OCI-LY7 (cell line): ENCODE measurements around the gene NKX6-2.

ENCODE experiments used
- CTCF ChIP-seq: fragments of 200-600 bp; sonication (generic); conservative IDR thresholded peaks from 2 replicates; pipeline ENCODE4 v1.5.1; 2014; ENCODE audit warnings: mild to moderate bottlenecking, antibody characterized with exemption, low read length, moderate library complexity, mixed read lengths
- EZH2phosphoT487 ChIP-seq: fragments of 200-600 bp; sonication (generic); IDR thresholded peaks from 2 replicates; pipeline ENCODE4 v1.6.1; 2018; ENCODE audit warnings: low read depth, borderline replicate concordance, mild to moderate bottlenecking, mixed run types, antibody characterized with exemption, low read length, moderate library complexity, mixed read lengths

DNA sequence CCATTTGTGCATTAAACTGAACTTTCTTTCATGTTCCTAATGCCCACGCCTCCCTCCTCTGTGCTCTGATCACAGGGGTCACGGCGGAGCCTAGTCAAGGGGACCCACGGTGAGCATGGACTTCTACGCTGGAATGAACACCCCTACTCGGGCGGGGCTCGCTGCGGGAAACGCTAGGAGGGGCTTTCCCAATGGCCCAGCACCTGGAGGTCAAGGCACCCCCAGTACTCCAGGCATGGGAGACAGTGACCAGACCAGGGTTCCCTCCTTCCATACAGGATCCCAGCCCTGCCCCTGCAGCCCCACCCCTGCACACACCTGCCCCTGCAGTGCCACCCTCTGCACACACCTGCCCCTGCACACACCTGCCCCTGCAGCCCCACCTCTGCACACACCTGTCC, 27.1 kb upstream of the NKX6-2 start:
- TF ChIP-seq CTCF (no peak), EZH2phosphoT487 (no peak)
